NCI-H1930 (cell line): ENCODE measurements around the gene ARHGAP22.

Experiments used
- DNase-seq, 2 experiments: peaks; one replicate each; lab custom pipeline; 2025; lab: John Stamatoyannopoulos, UW

ARHGAP22 gene

GRCh38 chr10:48477616-48478015 lies 127.3 kb downstream of the ARHGAP22 start:
- DNase-seq, result no peak

- DNase-seq, result no peak
These were observed 127.7 kb downstream of the ARHGAP22 start for GRCh38 chr10:48477141-48477540.

- DNase-seq, result no peak
These were observed 128.4 kb downstream of the ARHGAP22 start for GRCh38 chr10:48476279-48476982.

GRCh38 chr10:48475943-48476278 lies 129.0 kb downstream of the ARHGAP22 start:
- DNase-seq, result no peak

GRCh38 chr10:48474765-48475365 lies 130.0 kb downstream of the ARHGAP22 start:
- no peak for DNase-seq

- DNase-seq, result no peak
These were observed 131.2 kb downstream of the ARHGAP22 start for GRCh38 chr10:48473704-48474103.

- no peak for DNase-seq
These were observed 132.3 kb downstream of the ARHGAP22 start for GRCh38 chr10:48472501-48473069.

GRCh38 chr10:48470893-48471805 lies 133.7 kb downstream of the ARHGAP22 start:
- DNase-seq, result no peak

- DNase-seq, result no peak
These were observed 134.6 kb downstream of the ARHGAP22 start for GRCh38 chr10:48470115-48470892.

GRCh38 chr10:48469516-48470020 lies 135.3 kb downstream of the ARHGAP22 start:
- DNase-seq, result no peak

- DNase-seq, result no peak
These were observed 135.9 kb downstream of the ARHGAP22 start for GRCh38 chr10:48468866-48469511.

GRCh38 chr10:48468130-48468790 lies 136.6 kb downstream of the ARHGAP22 start:
- no peak for DNase-seq

GRCh38 chr10:48467669-48468068 lies 137.2 kb downstream of the ARHGAP22 start:
- DNase-seq, result no peak

- DNase-seq, result no peak
These were observed 138.1 kb downstream of the ARHGAP22 start for GRCh38 chr10:48466611-48467240.

- no peak for DNase-seq
These were observed 138.9 kb downstream of the ARHGAP22 start for GRCh38 chr10:48465860-48466521.

GRCh38 chr10:48464871-48465736 lies 139.8 kb downstream of the ARHGAP22 start:
- DNase-seq, result no peak

GRCh38 chr10:48464121-48464870 lies 140.6 kb downstream of the ARHGAP22 start:
- no peak for DNase-seq
